GM19455 (cell line): ENCODE results near the gene TACC2.

ENCODE experiments used
- ATAC-seq: cut with Tn5 transposase; IDR thresholded peaks from one replicate; pipeline ENCODE4 v1.9.1; 2021; ENCODE audit not compliant: unreplicated experiment

Gene TACC2

DNA sequence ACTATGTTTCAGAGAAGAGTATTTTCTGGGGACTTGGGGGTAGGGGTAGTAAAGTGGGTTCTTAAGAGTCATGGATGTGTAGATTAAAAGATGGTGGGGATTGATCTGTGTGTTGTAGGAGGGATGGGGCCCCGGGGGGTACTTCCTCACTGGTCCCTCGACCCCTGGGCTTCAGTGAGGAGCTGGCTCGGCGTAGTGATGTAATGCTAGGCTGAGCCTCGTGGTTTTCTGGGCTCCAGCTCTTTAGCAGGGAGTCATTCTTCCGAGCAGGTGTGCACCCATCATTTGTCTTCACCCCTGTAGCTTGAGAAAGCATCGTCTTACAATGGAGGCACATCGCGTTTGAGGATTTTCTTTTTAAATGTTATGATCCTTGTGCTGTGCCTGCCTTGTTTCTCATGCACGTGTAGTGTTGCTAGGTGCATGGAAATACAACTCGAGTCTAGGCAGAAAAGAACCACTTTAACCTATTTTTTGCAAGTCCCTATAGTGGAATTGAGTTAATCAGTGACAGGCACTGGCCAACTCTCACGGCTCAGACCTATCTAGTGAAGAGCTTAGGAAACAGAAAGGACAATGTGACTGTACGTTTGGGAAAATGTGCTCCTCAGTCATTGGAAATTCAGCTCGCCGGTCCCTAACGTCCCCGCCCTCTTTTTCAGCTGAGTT is 176.0 kb downstream of the TACC2 start:
- ATAC-seq = no peak

DNA sequence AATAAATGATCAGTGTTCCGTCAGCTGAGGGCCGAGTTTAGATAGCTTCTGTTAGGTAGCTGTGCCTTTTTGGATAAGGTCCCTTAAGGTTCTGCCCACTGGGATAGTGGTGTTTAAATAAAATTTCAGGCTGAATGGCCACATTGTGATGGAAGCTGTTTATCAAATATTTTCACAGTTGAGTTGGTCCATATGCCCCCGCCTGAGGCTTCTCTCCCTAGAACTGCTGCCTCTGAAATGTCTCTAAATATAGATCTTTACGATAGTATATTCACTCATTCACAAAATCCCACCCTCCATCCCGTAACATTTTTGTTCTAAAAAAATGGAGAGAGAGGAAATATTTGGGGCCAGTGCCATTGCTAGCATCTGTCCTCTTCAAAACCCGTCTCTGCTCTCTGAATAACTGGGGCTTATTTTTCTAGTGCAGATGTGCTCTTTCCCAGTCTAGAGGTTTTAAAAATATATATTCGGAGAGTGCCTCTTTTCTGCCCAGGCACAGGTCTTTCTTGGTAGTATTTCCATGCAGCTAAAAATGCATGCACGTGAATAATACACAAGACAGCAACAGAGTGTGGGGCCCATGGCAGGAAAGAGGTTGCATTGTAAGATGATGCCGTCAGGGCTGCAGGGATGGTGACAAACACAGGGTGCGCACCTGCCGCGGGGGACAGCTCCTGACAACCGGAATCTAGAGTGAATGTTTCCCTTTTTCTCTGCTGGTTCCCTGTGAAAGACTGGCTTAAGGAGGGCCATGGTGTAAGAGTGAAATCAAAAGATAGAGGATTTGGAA is 176.7 kb downstream of the TACC2 start:
- ATAC-seq = no peak

DNA sequence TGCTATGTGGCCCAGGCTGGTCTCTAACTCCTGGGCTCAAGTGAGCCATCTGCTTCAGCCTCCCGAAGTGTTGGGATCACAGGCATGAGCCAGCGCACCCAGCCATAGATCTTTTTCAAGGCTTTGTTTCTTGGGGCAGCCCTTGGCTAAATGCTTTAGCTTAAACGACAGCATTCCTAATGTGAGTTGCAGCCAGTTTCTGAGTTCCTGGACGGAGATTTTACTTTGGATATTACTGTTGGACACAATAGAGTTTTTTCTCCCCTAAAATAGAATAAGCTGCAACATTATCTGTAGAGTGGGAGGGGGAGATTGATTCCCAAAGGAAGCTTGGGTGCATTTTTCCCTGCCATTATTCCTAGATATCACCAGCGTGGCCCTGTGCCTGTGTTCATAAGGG is 179.1 kb downstream of the TACC2 start:
- ATAC-seq = no peak

DNA sequence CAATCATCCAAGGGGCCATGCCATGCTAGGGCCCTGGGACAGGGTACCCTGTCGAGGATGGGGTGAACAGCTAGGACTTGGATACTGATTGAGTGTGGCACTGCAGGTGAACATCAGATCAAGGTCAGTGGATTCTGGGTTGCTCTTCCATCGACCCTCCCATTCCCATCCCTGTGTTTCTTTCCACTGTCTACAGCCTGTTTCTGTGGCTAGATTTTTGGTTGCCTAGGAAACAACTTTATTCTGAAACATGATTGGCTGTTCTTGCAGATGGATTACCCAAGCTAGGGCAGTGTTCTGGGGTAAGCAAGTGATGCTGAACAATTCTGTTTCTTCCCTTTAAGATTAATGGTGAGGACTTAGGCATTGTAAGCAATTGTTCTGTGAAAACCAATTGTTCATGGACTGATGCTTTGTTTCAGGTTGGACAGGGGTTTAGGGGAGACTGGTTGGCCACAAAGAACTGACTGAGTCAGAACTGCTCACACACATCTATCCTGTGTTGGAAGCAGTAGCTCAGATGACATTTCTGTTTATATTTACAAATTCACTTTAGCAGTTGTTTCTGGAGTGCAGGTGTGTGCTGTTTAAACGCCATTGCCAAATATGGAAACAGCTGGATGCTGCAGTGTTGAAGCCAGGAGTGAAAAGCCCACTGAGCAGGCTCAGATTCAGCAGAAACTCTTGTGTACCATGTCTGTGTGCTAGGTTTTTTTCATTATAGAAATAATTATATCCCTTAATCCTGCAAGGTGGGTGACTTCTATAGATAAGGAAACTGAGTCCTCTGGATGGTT is 179.8 kb downstream of the TACC2 start:
- ATAC-seq = no peak

DNA sequence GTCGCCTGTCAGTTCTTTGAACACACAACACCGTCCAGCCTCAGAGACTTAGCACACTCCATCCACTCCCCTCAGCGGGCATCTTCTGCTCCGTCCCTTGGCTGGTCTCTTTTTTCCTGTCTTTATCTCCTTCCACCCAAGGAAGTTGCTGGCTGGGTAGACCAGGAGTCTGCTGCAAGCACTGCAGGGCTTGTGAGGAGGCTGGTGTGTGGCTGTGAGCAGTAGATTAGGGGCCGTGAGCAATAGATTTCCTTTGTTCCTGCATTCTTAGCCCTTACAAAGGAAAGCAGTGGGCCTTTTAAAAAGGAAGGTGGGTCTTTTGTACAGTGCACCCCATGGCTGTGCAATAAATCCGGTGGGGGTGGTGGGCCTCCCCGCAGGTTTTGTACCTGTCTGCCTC is 181.8 kb downstream of the TACC2 start:
- ATAC-seq = no peak

DNA sequence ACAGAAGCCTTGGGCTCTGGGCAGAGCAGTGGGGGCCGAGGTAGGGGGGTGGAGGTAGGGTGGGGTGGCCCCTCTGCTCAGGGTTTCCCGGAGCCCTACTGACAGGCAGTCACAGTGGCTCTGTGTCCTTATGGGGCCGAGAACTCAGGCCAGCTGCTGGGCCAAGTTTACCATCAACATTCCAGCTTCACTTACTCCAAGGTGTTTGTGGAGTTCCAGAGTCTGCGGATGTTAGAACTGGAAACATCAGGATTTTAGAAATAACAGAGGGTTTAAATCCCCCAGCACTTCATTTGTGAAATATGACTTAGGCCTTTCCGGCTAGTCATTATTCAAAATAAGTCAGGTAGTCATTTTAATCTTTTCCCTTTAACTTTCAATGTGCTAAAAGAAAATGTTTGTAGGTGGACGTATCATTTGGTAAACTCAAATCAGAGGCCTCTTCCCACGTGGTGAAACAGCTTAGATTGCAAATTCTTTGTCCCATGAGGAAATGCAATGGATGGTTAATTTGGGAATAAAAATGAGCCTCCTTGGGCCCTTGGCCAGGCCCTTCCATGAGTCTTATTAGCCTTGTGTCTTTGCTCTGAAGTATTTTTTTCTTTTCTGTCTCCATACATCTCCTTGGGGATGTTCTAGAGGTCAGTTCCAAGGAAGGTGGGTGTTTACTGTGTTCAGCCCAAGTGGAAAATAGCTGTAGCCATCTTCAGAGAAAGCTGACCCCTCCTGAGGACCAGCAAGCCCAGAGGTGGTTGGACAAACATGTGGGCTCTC is 182.5 kb downstream of the TACC2 start:
- ATAC-seq = no peak

DNA sequence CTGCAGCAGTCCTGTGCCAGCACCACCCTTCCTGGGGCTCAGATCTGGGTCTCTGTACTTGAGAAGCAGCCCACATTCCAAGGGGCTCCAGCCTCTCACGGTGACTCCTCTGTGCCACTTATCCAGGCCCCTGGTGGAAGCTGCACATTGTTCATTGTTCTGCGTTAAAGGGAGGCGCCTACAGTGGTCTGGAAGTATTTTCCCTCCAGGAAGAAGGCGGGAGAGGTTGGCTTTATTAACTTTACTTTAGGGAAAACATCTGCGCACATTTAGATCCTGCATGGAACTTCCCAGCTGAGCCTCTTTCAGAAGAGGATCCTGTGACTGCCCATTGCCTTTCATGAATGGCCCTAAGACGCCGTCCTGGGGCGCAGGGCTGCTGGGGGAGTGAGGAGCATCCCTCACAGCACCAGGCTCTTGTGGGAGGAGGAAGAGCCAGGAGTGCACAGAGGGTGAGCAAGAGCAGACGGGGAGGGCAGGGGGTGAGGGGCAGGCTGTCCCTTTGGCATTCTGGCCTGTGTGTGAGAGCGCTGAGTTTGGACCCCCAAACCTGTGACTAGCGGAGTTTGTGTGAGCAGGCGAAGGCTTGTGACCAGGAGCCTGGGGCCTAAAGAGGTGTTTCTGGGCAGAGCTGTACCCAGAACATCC is 183.5 kb downstream of the TACC2 start:
- ATAC-seq = no peak

DNA sequence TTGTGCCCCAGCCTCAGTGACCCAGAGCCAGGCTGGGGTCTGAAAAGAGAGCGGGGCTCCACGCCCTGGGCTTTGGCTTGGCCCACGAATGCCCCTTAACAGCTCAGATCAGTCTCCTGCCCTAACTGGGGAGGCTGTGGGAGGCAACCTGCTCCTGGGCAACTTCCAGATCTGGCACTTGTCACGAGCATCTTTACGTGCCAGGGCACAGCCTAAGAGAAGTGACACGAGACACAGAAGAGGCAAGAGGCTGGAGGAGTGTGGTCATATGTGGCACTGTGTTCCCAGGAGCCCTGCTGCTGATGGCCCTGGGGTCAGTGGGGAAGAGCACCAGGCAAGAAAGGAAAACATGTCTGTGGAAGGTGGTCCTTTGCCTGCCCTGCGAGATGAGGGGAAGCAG is 184.4 kb downstream of the TACC2 start:
- no peak for ATAC-seq

DNA sequence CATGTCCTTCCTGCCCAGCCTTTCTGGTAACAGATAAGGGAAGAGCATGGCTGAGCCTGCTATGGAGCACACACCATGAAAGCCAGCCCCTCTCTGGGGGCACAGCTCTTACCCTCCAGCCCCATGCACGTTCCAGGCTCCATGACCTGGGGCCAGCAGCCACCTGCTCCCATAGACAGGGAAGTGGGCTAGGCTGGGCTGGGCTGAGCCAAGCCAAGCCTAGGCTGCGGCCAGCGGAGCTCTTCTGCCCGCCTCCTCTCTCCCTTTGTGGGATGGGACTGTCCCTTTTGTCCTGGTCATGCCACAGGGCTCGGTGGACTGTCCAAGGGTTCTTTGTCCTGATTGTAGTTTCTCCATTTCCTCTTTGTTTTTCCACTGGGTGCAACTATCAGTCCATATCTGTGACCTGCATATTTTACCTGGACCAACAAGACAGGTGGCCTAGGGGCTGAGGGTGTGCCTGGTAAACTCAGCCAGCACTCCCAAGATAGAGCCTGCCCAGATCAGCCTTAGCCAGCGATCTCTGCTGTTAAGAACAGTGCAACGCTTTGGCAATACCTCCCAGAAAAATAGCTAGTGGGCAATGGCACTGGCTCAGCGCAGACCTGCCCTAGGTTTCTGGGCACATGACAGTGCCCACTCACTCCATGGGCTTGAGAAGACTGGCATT is 184.9 kb downstream of the TACC2 start:
- no peak for ATAC-seq

DNA sequence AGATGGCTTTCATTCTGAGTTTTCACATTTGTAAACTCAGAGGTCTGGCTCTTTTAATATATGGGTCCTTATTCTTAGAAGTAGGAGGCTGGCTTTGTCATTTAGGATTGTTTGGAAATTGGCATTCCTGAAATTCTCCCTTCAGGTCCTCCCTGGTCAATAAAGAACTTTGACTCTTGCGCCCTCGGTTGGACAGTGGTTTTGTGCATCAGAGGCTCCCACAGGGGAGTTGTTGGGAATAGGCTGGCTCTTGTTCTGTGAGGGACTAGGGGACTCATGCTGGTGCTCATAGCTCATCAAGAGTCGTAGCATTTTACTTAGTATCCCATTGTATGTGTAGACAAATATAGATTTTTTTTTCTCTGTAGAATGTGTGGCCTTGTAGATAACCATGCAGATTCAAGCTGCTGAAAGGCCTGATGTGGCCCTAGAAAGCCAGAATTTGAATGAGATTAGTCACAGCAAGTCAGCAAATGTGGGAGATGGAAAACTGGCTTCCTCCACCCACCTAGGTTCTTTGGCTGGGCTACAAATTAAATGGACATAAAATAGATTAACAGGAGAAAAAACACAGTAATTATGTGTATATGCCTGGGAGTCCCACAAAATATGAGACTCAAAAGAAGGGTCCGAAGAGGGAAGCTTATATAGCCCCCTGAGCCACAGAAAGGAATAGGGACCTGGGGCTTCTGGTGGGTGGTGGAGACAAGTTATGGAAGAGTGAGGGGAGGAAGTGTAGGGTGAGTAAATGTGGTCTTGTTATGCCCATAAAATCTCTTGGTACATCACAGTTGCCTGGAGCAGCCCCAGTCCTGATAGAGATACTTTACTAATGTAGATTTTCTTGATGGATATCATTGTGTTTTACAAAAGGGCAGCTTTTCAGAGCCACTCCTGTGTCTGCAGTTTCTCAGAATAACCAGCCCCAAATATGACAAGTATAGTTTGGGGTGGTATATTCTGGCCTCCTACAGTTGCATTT is 187.6 kb downstream of the TACC2 start:
- ATAC-seq = no peak

DNA sequence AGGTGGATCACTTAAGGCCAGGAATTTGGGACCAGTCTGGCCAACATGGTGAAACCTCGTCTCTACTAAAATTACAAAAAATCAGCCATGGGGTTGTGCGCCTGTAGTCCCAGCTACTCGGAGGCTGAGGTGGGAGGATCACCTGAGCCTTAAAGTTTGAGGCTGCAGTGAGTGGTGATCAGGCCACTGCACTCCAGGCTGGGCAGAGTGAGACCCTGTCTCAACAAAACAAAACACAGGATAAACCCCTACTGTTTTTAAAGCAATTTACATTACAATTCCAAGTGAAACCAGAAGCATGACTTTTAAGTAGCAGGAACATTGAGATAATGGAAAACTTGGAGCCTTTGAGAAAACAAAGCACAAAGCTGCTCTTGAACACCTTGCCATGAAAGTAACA is 189.7 kb downstream of the TACC2 start:
- no peak for ATAC-seq

DNA sequence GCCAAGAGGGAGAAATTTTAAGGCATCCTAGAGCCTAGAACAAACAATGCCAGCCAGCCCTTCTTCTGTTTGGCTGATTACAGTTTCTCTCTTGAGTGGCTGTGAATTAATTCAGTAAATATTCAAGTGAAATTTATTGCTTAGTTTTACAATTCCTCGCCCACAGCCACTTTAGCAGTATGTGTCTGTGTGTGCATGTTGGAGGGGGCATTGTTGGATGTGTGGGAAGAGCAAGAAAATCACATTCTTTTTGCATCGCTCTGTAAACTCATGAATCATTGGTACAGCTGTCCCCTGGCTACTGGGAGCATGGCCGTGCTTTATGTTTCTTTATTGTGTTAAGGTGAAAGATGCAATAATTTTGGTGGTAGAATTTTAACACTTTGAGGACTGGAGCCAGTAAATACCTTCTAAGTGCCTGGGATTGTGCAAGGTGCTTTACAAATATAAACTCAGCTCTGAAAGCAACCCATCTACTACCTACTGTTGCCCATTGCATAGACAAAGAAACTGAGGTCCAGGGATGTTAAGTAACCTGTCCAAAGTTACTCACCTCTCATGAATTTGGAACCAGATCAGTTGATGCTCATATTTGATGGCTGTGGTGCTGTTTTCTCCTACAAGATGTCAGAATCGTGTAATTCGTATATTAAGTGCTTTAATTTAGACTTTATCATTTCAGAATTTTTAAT is 192.2 kb downstream of the TACC2 start:
- ATAC-seq = no peak

DNA sequence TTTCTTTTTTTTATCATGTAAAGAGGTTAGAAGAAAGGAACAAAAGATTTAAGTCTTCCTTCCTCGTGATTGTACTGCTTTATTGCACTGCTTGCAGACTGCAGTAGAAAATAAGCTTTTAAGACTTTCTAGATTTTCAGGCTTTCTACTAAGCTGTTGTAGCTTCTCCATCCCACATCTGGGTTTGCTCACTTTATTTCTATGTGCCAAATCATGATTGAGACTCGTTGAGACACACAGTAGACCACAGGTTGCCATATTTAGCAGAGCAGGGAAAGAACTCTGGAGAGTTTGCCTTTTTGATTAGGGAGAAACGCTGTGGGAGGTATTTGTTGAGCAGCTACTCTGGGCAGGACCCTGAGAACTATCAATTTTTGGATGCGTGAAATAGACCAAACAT is 192.9 kb downstream of the TACC2 start:
- no peak for ATAC-seq

DNA sequence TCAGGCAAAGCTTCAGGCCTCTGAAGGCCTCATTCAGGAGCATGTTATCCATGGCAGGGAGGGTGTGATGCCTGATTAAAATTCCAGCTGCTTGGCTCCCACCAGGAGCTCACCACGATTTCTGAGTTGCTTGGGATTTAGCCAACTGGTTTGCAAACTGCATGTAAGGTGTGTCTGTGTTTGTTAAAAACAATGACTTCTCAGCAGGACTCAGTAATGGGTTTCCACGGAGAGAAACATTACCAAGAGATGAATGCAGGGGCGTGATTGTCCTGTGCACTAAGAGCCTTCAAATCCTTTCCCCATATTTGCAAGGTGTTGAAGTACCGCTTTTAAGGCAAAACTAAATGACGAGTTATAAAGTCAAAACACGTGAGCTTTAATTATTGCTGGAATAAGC is 193.3 kb downstream of the TACC2 start:
- ATAC-seq = no peak

DNA sequence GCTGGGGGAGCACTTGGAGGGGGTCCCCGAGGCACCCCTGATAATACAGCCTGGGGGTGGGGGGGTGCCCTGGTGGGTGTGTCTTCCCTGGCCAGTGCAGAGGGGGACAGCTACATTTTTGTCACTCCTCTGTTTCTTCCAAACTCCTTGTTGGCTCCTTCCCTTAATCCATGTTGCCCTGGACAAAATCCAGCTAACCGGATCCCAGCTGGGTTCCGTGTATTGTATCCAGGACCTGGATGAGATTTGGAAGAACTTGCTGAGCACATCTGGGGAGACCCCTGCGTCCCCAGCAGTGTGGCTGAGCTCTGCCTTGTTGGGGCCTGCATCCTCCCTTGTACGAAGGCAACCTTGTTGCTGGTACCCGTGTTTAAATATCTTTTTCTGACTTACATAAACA is 195.3 kb downstream of the TACC2 start:
- no peak for ATAC-seq

DNA sequence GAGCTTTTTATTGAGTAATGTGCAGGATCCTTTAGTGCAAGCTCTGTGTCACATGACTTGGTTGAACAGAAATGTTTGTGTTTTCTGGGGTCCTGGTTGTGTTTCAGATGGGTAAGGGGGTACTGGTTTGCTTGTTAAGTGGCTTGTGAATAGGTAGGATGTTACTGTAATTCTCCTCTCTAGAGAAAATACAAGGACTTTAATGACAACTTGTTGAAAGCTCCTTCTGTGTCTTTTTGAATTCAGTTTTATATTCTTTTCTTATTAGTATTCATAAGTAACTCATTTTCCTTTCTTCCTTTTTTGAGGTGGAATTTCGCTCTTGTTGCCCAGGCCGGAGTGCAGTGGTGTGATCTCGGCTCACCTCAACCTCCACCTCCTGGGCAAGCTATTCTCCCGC is 196.7 kb downstream of the TACC2 start:
- ATAC-seq = no peak

DNA sequence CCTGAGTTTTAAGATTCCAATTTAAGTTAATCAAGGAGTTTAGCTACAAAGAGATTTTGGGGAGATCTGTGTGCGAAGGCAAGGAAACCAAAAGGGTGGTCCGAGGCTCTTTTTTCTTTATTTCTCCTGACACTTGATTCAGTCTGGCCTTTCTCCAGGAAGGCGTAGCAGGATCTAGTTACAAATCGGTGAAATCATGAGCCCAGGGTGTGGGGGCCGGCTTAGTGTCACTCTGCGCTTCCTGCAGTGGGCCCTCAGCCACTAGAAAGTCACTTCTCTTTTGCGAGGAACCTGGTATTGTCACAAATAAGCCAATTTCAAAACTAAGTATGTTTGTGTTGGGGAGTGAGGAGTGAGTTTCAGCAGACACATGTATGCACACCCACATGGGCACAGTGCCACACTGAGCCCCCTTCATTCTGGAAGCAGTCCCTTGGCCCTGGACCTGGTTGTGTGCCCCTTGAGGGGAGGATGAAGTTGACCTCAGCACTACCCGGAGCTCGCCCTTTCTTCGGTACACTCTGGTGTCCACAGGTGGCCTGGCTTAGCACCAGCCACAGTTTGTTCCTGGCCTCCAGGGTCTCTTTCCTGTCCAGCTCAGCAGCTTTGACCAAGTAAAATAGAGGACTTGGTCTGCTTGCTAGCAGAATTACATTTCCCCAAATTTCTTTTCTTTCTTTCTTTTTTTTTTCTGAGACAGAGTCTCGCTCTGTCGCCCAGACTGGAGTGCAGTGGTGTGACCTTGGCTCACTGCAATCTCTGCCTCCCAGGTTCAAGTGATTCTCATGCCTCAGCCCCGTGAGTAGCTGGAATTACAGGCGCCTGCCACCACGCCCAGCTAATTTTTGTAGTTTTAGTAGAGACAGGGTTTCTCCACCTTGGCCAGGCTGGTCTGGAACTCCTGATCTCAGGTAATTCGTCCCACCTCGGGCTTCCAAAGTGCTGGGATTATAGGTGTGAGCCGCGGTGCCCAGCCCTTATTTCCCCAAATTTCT is 198.2 kb downstream of the TACC2 start:
- ATAC-seq = no peak
